ENCODE measurements around the gene CST5. TPM values are rescaled to one million over a fixed set of nuclear protein-coding genes. Genes with fewer than 3 reads are reported as not detected.

CST5 gene
- polyA plus RNA-seq, 1 donor (not counting 4 experiments of a cell fraction or from before 2014, with no cell fraction given): not detected

- H3K4me1 ChIP-seq (ENCODE audit: control insufficient read depth, extremely low read depth, insufficient read depth, low read length): no peaks in the 10 kb centered on the region
- no peaks in the 10 kb centered on the region for H3K9me1 ChIP-seq (ENCODE audit: control insufficient read depth, extremely low read depth, insufficient read depth, low read length)
- H3K79me2 ChIP-seq (ENCODE audit: control insufficient read depth, insufficient read depth, low read length): no peaks in the 10 kb centered on the region
- no peak overlapping the region for H3K4me3 ChIP-seq (ENCODE audit: control insufficient read depth in 2 of 3, extremely low read depth in 1 of 3, insufficient read depth in 2 of 3, low read depth in 1 of 3, low read length in 3 of 3)
- no peak for TF ChIP-seq EZH2 (IDR thresholded peaks at IDR 0.05; ENCODE audit: low read length)
- TF ChIP-seq, protein P1, sequence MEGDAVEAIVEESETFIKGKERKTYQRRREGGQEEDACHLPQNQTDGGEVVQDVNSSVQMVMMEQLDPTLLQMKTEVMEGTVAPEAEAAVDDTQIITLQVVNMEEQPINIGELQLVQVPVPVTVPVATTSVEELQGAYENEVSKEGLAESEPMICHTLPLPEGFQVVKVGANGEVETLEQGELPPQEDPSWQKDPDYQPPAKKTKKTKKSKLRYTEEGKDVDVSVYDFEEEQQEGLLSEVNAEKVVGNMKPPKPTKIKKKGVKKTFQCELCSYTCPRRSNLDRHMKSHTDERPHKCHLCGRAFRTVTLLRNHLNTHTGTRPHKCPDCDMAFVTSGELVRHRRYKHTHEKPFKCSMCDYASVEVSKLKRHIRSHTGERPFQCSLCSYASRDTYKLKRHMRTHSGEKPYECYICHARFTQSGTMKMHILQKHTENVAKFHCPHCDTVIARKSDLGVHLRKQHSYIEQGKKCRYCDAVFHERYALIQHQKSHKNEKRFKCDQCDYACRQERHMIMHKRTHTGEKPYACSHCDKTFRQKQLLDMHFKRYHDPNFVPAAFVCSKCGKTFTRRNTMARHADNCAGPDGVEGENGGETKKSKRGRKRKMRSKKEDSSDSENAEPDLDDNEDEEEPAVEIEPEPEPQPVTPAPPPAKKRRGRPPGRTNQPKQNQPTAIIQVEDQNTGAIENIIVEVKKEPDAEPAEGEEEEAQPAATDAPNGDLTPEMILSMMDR (optimal IDR thresholded peaks at IDR 0.05 in 1 of 3, IDR thresholded peaks at IDR 0.05 in 1 of 3, conservative IDR thresholded peaks at IDR 0.05 in 1 of 3; ENCODE audit: extremely low read depth in 1 of 3, insufficient read depth in 2 of 3, low read length in 3 of 3): no peak
- no peaks in the 10 kb centered on the region for H3K36me3 ChIP-seq (ENCODE audit: control insufficient read depth in 2 of 2, extremely low read depth in 1 of 2, insufficient read depth in 2 of 2, low read length in 2 of 2)
- DNase-seq (ENCODE audit: low read depth, low spot score) (no peak), FAIRE-seq (no peak)
- H3K9ac ChIP-seq (ENCODE audit: control insufficient read depth, extremely low read depth, insufficient read depth, low read length): no peak overlapping the region
- H3K27ac ChIP-seq (ENCODE audit: control insufficient read depth, insufficient read depth, low read length): no peak overlapping the region
- no peaks in the 10 kb centered on the region for H3K27me3 ChIP-seq (ENCODE audit: control insufficient read depth, extremely low read depth, insufficient read depth, low read length)
- no peaks in the 10 kb centered on the region for H3K9me3 ChIP-seq (ENCODE audit: control insufficient read depth, low read depth, low read length)
- no peak overlapping the region for H3K4me2 ChIP-seq (ENCODE audit: control insufficient read depth, extremely low read depth, insufficient read depth, low read depth, low read length)
- H4K20me1 ChIP-seq (ENCODE audit: control insufficient read depth, extremely low read depth, insufficient read depth, low read length): no peaks in the 10 kb centered on the region
- no peak overlapping the region for H2AFZ ChIP-seq (ENCODE audit: control insufficient read depth, low read length)
- dilution Hi-C loops (cut with MboI; ENCODE audit: extremely low pct_ligation_motif_present, low sequenced_read_pairs): no loop called here
These were observed 23.3 kb downstream of the CST5 start for GRCh38 chr20:23856226-23856625.

DNA sequence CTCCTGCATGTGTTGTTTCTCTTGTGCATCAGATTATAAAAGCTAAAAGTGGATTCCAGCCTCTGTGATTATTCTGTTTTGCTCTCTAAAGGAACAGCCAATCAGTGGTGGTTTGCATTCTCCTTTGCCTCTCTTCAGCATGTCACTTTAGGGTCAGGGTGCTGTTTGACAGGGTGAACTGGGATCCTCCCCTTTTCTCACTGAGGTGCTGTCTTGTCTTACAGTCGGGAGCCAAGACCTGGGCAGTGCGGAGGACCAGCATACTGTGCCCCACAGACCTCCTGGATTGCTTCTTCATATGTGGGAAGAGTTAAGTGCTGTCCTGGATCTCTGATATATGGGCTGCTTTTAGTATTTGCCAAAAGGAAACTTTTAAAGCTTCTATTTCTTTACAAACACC is 37.9 kb downstream of the CST5 start:
- H2AFZ ChIP-seq (ENCODE audit: control insufficient read depth, low read length): no peak overlapping the region
- FAIRE-seq: no peak
- TF ChIP-seq, protein P1 (optimal IDR thresholded peaks at IDR 0.05 in 1 of 3, IDR thresholded peaks at IDR 0.05 in 1 of 3, conservative IDR thresholded peaks at IDR 0.05 in 1 of 3; ENCODE audit: extremely low read depth in 1 of 3, insufficient read depth in 2 of 3, low read length in 3 of 3): no peak
- no peak for TF ChIP-seq EZH2 (IDR thresholded peaks at IDR 0.05; ENCODE audit: low read length)
- no peaks in the 10 kb centered on the region for H3K36me3 ChIP-seq (ENCODE audit: control insufficient read depth in 2 of 2, extremely low read depth in 1 of 2, insufficient read depth in 2 of 2, low read length in 2 of 2)
- H3K79me2 ChIP-seq (ENCODE audit: control insufficient read depth, insufficient read depth, low read length): no peaks in the 10 kb centered on the region
- no peak overlapping the region for H3K4me2 ChIP-seq (ENCODE audit: control insufficient read depth, extremely low read depth, insufficient read depth, low read depth, low read length)
- H3K9me1 ChIP-seq (ENCODE audit: control insufficient read depth, extremely low read depth, insufficient read depth, low read length): no peaks in the 10 kb centered on the region
- no peaks in the 10 kb centered on the region for H3K27me3 ChIP-seq (ENCODE audit: control insufficient read depth, extremely low read depth, insufficient read depth, low read length)
- H3K27ac ChIP-seq (ENCODE audit: control insufficient read depth, insufficient read depth, low read length): no peak overlapping the region
- no peaks in the 10 kb centered on the region for H3K4me1 ChIP-seq (ENCODE audit: control insufficient read depth, extremely low read depth, insufficient read depth, low read length)
- DNase-seq (ENCODE audit: low read depth, low spot score): no peak
- no peak overlapping the region for H3K9ac ChIP-seq (ENCODE audit: control insufficient read depth, extremely low read depth, insufficient read depth, low read length)
- dilution Hi-C loops (cut with MboI; ENCODE audit: extremely low pct_ligation_motif_present, low sequenced_read_pairs): no loop called here
- H4K20me1 ChIP-seq (ENCODE audit: control insufficient read depth, extremely low read depth, insufficient read depth, low read length): no peaks in the 10 kb centered on the region
- H3K4me3 ChIP-seq (ENCODE audit: control insufficient read depth in 2 of 3, extremely low read depth in 1 of 3, insufficient read depth in 2 of 3, low read depth in 1 of 3, low read length in 3 of 3): no peak overlapping the region
- H3K9me3 ChIP-seq (ENCODE audit: control insufficient read depth, low read depth, low read length): no peaks in the 10 kb centered on the region

Data from keratinocyte (primary cell).